ENCODE results near the gene ZNRD2.

DNA sequence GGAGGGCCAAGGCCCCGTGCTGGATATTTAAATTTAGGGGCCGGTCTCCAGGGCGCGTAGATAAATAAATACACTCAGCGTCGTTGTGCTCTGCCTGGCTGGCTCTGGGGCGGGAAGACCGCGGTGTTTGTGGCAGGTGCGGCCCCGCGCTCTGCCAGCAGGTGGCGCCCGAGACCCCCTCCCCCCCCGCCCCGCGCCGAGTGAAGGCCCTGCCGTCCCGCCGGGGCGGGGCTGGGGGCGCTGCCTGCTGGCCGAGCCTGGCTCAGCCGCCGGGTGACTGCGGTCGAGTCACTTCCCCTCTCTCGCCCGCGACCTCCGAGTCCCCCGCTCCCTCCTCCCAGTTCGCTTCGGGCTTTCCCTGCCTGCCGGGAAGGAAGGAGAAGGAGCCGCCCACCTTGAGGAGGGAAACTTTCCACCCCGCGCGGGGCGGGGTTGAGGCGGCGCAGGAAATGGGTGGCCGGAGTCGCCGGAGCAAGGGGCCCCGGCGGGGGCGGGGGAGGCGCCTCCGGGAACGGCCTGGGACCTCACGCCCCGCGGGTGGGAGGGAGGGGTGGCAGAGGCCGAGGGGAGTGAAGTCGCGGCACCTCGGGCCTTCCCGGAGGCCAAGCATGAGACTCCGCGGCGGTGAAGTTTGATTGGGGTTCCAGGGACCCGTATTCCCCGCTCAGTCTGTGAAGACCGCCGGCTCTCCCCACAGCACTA is 4.0 kb downstream of the ZNRD2 start:
- TF ChIP-seq EZH2 (IDR thresholded peaks at IDR 0.05; ENCODE audit: borderline replicate concordance) (no peak), EZH2phosphoT487 (IDR thresholded peaks at IDR 0.05; ENCODE audit: low read depth, severe bottlenecking, unreplicated experiment) (no peak)
- TF ChIP-seq, protein P1, sequence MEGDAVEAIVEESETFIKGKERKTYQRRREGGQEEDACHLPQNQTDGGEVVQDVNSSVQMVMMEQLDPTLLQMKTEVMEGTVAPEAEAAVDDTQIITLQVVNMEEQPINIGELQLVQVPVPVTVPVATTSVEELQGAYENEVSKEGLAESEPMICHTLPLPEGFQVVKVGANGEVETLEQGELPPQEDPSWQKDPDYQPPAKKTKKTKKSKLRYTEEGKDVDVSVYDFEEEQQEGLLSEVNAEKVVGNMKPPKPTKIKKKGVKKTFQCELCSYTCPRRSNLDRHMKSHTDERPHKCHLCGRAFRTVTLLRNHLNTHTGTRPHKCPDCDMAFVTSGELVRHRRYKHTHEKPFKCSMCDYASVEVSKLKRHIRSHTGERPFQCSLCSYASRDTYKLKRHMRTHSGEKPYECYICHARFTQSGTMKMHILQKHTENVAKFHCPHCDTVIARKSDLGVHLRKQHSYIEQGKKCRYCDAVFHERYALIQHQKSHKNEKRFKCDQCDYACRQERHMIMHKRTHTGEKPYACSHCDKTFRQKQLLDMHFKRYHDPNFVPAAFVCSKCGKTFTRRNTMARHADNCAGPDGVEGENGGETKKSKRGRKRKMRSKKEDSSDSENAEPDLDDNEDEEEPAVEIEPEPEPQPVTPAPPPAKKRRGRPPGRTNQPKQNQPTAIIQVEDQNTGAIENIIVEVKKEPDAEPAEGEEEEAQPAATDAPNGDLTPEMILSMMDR (IDR thresholded peaks at IDR 0.05; ENCODE audit: poor library complexity) = peak; percentile 75
